ENCODE measurements around the gene CLEC11A.
"Not testable (repeated sequence)": the region's sequence is repeated elsewhere in the genome, so short reads cannot be mapped to it uniquely, and the experiment has no call there.

The CLEC11A gene

DNA sequence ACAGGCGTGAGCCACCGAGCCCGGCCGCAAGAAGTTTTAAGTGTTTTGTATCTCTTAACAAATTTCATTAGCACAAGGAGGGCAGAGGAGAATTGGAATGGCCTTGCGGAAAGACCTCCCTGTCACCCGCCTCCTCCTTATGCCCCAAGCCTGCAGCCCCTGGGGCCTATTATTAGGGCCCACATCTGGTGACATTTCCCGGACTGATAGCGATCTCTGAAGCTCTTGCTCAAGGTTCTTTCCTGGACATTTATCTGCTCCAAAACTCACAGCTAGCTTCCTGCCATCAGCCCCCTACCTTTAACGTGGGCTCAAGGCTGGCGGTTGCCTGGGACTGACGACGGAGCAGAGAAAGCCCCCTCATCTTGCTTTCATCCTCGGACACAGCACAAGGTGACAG, 40.4 kb downstream of the CLEC11A start:
- not testable (repeated sequence) for DNase-seq

DNA sequence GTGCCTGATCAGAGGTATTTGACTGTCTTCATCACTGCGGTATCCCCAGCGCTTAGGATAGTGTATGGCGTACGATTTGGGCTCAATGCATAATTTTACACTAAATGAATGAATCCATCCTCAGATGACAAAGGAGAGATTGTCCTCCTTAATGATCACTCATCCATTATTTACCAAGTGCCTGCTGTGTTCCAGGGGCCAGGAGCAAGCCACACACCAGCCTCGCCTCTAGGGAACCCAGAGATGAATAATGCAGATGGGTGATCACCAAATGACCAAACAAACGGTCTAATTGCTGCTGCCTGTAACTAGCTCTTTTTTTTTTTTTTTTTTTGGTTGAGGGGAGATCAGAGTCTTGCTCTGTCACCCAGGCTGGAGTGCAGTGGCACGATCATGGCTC, 41.2 kb downstream of the CLEC11A start:
- DNase-seq, result no peak

DNA sequence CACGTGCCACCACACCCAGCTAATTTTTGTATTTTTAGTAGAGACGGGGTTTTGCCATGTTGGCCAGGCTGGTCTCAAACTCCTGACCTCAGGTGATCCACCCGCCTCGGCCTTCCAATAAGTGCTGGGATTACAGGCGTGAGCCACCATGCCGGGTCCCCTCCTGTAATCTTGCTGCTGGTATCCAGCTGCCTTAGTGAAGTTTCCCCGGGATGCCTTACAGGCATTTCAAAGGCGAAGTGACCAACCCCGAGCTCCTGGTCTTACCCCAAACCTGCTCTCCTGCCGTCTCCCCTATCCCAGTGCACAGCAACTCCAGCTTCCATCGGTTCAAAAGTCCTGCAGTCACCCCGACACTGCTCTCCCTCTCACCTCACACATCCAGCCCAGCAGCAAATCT, 43.6 kb downstream of the CLEC11A start:
- not testable (repeated sequence) for DNase-seq

DNA sequence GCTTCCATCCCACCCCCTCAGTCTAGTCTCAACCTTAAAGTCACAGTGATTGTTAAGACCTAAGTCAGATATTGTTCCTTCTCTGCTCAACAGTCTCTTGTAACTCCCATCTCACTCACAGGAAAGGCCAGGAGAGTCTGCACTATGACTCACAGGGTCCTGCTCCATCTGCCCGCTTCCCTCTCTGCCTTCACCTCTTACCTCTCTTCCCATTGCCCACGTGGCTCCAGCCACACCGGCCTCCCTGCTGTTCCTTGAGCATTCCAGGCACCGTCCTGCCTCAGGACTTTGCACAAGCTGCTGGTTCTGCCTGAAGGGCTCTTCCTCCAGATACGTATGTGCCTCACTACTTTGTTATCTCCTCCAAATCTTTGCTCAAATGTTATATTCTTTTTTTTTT, 44.1 kb downstream of the CLEC11A start:
- not testable (repeated sequence) for DNase-seq

DNA sequence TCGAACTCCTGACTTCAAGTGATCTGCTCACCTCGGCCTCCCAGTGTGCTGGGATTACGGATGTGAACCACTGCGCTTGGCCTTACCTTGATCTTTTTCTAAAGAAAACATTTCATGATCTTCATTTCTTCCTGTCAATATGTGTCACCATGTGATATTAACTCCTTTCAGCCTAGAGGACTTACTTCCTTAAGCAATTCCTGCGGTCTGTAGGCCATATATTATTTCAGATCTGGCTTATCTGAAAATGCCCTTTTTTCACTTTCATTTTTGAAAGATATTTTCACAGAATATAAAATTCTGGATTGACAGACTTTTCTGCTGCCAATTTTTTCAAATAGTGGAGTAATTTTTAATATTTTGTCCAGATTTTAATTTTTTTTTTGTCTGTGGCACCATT, 45.1 kb downstream of the CLEC11A start:
- no peak for DNase-seq

DNA sequence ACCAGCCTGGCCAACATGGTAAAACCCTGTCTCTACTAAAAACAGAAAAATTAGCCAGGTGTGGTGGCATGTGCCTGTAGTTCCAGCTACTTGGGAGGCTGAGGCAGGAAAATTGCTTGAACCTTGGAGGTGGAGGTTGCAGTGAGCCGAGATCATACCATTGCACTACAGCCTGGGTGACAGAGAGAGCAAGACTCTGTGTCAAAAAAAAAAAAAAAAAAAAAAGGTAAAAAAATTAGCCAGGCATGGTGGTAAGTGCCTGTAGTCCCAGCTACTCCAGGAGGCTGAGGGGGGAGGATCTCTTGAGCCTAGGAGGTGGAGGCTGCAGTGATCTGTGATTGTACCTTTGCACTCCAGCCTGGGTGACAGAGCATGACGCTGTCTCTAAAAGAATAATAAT, 47.0 kb downstream of the CLEC11A start, which contains the start of gene GPR32:
TSS of gene GPR32 (plus strand) at position 301 of the 400 bp plus-strand sequence. CDS start 137 bp downstream, outside the sequence.
- not testable (repeated sequence) for DNase-seq

DNA sequence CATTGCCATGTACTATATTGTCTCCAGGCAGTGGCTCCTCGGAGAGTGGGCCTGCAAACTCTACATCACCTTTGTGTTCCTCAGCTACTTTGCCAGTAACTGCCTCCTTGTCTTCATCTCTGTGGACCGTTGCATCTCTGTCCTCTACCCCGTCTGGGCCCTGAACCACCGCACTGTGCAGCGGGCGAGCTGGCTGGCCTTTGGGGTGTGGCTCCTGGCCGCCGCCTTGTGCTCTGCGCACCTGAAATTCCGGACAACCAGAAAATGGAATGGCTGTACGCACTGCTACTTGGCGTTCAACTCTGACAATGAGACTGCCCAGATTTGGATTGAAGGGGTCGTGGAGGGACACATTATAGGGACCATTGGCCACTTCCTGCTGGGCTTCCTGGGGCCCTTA, 47.7 kb downstream of the CLEC11A start:
- no peak for DNase-seq

DNA sequence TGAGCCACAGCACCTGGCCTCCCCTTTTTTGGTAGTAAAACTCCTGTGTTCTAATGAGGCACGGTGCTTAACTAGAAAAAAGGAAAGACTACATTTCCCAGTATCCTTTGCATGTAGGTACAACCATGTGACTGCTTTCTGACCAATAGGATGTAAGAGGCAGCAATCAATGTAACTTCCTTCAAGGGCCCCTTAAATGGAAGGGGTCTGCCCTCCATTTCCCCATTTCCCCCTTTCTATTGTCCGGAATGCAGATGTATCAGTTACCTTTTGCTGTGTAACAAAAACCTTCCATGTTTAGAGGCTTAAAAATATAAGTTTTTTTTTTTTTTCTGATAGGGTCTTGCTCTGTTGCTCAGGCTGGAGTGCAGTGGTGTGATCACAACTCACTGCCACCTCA, 49.3 kb downstream of the CLEC11A start:
- DNase-seq, result no peak

DNA sequence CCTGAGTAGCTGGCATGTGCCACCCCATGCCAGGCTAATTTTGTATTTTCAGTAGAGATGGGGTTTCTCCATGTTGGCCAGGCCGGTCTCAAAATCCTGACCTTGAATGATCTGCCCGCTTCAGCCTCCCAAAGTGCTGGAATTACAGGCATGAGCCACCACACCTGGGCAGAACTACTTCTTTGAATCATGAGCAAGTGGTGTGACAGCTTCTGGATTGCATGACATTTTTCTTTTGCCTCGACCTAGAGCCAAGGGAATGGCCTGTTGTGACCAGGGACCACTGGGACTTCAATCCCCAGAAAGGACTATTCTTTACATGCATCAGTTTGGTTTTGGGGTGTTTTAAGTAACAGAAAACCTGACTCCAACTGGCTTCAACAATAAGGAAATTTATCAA, 49.7 kb downstream of the CLEC11A start:
- DNase-seq, result not testable (repeated sequence)

DNA sequence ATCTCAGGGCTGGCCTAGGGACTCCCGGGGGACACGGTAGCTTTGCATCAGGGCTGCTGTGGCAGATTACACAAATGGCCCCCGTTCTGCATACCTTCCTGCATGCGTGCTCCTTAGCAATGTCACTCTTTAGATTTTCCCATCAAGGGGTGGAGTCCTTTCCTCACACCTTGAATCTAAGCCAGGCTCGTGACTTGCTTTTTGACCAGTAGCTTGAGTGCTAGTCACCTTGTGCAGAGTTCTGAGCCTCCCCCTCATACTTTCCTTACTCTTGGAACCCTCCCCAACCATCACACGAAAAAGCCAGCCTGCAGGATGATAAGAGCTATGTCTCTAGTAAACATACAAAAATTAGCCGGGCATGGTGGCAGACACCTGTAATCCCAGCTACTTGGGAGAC, 50.3 kb downstream of the CLEC11A start:
- DNase-seq, result not testable (repeated sequence)
